ENCODE data around the gene PKP3.

DNA sequence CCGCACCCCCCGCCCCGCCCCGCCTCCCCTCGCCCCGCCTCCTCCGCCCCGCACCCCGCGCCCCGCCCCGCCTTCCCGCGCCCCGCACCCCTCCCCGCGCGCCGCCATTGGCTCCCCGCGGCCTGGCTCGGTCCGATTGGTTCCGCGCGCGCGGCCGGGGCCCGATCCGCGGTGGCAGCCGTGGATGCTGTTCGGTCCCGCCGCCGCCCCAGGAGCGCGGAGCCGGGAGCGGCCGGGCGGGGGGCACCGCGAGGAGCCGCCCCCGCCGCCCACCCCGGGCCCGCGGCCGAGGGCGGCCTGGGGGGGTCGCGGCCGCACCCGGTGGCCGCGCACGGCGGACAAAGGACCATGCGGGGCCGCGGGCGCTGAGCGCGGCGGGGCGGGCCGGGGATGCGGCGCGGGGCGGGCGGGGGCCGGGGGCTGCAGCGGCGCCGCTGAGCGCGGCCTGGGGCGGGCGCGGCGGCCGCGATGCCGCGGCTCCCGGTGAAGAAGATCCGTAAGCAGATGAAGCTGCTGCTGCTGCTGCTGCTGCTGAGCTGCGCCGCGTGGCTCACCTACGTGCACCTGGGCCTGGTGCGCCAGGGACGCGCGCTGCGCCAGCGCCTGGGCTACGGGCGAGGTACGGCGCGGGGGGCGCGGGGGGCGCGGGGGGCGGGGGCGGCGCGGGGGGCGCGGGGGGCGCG lies 24.5 kb upstream of the PKP3 start, which contains the start of gene B4GALNT4:
- TF ChIP-seq, protein P1, sequence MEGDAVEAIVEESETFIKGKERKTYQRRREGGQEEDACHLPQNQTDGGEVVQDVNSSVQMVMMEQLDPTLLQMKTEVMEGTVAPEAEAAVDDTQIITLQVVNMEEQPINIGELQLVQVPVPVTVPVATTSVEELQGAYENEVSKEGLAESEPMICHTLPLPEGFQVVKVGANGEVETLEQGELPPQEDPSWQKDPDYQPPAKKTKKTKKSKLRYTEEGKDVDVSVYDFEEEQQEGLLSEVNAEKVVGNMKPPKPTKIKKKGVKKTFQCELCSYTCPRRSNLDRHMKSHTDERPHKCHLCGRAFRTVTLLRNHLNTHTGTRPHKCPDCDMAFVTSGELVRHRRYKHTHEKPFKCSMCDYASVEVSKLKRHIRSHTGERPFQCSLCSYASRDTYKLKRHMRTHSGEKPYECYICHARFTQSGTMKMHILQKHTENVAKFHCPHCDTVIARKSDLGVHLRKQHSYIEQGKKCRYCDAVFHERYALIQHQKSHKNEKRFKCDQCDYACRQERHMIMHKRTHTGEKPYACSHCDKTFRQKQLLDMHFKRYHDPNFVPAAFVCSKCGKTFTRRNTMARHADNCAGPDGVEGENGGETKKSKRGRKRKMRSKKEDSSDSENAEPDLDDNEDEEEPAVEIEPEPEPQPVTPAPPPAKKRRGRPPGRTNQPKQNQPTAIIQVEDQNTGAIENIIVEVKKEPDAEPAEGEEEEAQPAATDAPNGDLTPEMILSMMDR (IDR thresholded peaks at IDR 0.05; ENCODE audit: low read length), result no peak
- no peak for TF ChIP-seq EZH2phosphoT487 (IDR thresholded peaks at IDR 0.05; ENCODE audit: low read length)
